DMS53 (cell line): ENCODE measurements around the gene ZCCHC2.

Source experiments
- DNase-seq: peaks from one replicate; lab custom pipeline; 2025; lab: John Stamatoyannopoulos, UW

Gene ZCCHC2

GRCh38 chr18:62609764-62610163 is 86.9 kb downstream of the ZCCHC2 start:
- DNase-seq, result no peak

DNA sequence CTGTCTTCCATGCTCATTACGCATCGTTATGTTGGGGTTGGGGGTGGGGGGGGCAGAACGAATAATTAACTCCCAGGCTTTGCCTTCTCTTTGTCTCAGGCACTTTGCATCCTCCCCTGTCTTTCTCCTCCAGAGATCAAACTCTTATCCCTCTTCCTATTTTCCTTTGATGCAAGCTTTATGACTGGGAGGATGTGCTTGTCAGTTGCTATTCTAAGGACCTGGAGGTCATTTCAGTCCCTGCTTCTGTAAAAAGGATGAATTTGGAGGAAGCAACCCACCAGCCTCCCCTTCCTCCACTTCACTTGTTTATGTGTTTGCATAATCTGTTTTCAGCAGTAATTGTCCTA is 87.5 kb downstream of the ZCCHC2 start:
- DNase-seq, result peak; percentile 22

DNA sequence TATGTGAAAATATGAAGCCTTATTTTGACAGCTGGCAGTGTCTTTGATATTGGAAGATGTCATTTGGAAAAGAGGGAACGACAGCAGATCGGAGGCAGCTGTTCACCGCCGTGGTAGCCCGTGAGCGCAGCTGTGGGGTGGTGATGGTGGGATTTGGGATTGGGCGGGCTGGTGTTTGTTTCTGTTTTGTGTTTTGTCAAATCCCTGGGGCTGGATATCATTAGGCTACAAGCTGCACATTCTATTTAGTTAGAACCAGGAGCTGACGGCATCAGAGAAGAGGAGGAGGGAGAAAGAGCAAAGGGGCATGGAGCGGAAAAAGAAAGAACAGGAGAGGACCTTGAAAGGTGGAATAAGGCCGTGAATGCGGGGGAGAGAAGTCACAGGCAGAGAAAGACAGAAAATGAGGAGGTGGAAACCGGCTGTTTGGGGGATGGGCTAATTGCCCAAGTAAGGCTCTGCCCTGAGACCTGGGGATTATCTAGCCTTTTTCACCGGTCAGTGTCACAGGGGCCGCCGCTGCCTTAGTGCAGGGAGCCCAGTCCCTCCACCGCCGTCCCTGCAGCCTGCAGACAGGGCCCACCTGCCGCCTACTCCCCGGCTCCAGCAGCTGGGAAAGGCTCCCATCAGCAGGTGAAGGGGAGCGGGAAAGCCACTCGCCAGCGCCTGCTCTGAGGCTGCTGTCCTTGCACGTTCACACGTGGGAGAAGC is 88.0 kb downstream of the ZCCHC2 start:
- peak; percentile 66 for DNase-seq

- DNase-seq, result peak; percentile 58
Measured at GRCh38 chr18:62611453-62612288, 88.8 kb downstream of the ZCCHC2 start.

GRCh38 chr18:62612289-62612645 is 89.4 kb downstream of the ZCCHC2 start:
- DNase-seq, result no peak

GRCh38 chr18:62612776-62613175 is 90.0 kb downstream of the ZCCHC2 start:
- no peak for DNase-seq

GRCh38 chr18:62614494-62614893 is 91.7 kb downstream of the ZCCHC2 start:
- no peak for DNase-seq

- DNase-seq, result no peak
Measured at GRCh38 chr18:62616331-62616805, 93.5 kb downstream of the ZCCHC2 start.

- no peak for DNase-seq
Measured at GRCh38 chr18:62617793-62618591, 95.2 kb downstream of the ZCCHC2 start.

GRCh38 chr18:62618735-62619134 is 95.9 kb downstream of the ZCCHC2 start:
- DNase-seq, result no peak

DNA sequence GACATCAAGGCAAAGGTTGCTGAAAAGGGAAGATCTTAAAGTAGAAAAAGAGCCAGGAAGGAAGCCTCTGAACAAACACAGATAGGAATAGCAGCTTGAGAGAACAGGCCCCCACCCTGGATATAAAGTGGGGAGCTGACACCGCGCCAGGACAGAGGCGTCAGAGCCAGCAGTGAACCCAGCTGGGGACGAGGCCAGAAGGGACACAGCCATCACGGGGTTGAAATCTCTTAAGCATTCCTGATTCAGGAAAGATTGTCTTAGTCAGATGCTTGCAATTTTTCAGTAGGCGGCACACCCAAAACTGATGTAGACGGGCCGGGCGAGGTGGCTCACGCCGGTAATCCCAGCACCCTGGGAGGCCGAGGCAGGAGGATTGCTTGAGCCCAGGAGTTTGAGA is 98.7 kb downstream of the ZCCHC2 start:
- no peak for DNase-seq

DNA sequence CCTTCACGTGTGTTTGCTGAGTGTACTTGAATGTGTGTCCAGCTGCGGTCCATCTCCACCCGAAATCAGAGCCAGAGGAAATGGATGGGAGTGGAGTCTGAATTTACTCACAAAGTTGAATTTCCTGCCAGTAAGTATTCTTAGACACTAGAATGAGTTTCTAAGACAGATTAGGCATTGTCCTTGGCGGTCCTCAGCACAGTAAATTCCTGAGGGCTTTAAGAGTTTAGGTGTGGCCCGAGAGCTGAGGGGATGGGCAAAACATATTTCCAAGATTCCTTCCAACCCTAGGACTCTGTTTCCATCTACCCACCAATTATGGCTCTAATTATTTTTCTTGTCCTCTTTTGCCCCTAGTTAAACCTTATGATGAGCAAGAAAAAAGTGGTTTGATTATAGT is 102.2 kb downstream of the ZCCHC2 start:
- DNase-seq, result no peak
